NCI-H524 (cell line): Measurements from ENCODE around the gene TMED3.

ENCODE experiments used
- DNase-seq, 2 experiments: peaks; one replicate each; lab custom pipeline; 2025; lab: John Stamatoyannopoulos, UW

The TMED3 gene

DNA sequence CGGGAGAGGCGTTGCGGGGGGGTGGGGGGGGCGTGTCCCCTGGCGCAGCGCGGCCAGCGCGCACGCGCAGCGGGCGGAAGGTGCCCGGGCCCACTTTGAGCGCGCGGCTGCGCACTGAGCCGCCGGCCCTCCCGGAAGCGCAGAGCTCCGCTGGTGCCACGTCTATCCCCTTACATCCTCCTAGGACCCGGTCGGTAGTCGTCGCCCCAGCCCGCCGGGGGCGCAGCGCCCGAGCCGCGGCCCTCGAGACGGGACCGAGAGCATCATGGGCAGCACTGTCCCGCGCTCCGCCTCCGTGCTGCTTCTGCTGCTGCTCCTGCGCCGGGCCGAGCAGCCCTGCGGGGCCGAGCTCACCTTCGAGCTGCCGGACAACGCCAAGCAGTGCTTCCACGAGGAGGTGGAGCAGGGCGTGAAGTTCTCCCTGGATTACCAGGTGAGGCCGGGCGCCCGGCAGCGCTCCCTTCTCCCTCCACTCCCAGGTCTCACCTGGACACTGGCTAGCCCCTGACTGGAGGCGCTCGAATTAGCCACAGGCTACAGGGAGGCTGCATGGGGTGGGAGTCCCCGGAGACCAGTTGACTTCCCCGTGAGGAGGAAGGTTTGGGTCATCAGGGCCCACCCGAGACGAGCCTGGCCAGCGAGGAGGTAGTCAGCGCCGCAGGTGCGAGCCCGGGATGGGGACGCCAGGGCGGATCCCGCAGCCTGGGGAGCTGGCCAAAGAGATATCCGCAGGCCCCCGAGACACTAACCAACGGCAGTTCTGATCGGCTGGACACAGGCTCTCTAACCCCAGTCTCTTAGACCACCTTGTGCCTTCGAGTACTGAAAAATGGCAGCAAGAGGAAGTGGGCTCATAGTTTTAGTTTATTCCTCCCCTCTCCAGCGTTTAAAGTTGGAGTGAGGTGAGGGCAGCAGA, at the start of gene TMED3:
Gene TMED3 (plus strand): TSS at position 128 of the 916 bp plus-strand sequence. CDS start 138 bp downstream, at position 266.
- peak; percentile 90 to 94 for DNase-seq

DNA sequence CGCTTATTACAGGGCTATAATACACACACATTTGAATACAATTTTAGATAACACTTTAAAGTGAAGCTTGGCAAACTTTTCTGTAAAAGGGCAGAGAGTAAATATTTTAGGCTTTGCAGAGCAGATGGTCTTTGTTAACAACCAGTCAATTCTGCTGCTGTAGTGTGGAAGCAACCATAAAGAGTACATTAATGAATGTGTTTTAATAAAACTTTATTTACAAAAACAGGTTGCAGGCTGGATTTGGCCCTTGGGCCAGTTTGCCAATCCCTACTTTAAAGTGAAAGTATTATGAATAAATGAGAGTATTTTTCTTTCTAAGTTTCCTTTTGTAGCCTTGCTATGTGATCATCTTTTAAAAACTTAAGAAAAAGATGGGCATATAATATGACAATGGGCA, 49.1 kb upstream of the TMED3 start:
- DNase-seq = no peak

DNA sequence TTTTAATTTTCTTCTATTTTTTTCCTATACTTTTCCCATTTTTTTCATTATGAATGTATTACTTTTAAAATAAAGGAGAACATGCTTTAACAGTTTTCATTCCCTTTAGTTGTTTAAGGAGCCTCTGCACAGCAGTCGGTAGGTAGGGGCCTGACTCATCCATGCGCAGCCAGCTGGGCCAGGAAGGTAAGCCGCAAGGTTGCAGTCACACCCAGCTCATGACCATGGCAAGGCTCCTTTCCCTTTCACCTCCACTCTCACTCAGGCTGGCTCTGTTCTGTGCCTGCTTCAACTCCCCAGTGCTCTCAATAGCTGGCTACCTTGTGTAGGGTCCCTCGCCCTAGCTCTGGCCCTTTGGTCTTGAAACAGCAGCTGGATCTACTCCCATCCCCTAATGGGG, 45.7 kb upstream of the TMED3 start:
- DNase-seq = no peak

DNA sequence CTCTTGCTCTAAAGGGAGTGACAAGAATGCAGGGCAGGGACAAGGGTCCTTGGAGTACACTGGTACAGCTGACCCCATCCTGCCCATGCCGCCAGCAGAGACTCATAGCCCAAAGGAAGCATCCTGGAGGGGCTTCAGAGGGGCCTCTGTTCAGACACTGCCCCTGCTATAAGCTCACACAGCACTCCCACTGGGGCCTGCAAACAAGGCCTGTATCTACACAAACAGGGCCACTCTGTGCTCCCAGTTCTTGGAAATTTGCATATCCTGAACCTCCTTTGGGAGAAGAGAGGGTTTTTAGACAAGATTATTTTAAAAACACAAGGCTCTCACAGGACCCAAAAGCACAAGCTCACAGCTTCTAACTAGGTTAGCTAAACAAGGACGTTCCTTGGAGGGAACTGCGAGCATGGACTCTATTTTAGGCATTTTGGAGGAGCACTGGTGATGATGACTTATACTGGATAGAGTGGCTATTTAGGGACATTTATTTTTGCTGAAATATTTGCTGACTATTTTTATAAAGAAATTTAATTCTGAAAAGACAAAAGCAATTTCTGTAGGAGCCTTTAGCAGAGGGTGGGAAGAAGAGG, 44.8 kb upstream of the TMED3 start:
- no peak for DNase-seq

DNA sequence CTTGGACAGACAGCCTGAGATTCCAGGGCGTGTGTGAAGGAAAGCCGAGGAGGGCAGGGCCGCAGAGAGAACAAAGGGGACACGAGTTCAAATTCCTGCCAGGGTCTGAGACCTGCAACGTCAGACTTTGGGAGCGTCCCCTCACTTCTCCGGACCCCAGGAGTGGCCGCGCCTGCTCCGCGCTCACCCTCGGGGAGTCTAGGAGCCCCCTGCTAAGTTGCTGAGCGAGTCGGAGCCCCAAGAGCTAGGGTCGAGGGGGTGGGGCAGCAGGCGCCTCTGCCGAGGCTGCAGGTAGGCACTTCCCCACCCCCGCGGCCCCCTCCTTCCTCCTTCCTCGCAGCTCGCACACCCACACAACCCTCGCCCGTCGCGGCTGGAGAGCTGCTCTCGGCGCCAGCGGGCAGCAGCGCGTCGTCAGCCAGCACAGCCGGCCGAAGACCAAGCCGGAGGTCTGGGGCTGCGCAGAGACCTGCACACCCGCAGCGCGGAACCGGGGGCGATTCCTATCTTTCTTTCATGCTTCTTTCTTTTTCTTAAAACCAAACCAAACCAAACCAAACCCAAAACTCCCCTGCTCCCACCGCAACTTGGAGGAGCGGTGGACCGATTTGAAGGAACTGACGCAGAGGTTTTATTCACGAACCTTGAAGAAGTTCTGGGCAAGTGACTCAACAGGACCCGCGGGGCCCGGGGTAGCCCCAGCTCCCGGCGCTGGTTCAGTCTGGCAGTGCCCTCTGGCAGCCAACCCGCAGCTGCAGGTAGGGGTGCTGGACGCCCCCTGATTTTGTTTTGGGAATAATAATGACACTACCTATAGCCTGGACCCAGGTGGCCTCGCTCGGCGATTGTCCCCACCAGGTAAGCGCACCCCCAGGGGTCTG, 28.3 kb upstream of the TMED3 start, which contains the start of gene ANKRD34C:
Gene ANKRD34C (plus strand): TSS at position 352 of the 881 bp plus-strand sequence. CDS start 10,563 bp downstream, outside the sequence.
- DNase-seq = peak; percentile 23 to 44

DNA sequence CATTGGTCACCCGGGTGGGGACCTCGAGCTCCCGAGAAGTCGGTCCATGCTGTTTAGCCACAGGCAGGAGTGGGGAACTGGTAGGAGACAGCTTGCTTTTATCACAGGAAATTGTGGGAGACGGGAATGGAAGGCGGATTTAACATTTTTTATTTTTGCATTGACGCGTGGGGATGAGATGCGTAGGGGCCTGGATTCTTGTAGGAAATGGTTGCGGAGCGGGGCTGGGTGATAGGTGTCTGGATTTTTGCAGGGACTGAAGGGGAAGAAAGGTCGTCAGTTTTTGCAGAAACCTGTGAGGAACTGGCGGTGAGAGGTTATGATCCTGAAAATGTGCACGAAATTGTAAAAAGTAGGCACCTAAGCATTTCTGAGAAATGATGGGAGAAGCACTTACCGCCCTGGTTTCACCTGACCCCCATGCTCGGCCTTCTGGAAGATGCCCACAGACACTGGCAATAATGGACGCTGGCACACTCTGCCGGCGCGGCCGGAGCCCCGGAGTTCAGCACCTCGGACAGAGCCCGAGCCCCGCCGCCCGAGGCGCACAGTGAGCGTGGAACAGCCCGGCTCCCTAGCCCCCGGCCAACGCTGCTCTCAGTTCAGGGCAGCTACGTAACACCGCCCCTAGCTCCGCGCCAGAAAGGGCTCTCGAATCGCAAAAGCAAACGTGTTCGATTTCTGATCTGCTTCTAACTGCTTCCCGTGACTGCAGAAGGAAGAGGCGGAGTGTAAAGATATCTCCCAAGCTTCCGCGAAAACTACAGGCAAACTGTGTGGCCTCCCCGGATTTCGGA, 27.5 kb upstream of the TMED3 start:
- DNase-seq = peak in 1 of 2 experiments; percentile 40

DNA sequence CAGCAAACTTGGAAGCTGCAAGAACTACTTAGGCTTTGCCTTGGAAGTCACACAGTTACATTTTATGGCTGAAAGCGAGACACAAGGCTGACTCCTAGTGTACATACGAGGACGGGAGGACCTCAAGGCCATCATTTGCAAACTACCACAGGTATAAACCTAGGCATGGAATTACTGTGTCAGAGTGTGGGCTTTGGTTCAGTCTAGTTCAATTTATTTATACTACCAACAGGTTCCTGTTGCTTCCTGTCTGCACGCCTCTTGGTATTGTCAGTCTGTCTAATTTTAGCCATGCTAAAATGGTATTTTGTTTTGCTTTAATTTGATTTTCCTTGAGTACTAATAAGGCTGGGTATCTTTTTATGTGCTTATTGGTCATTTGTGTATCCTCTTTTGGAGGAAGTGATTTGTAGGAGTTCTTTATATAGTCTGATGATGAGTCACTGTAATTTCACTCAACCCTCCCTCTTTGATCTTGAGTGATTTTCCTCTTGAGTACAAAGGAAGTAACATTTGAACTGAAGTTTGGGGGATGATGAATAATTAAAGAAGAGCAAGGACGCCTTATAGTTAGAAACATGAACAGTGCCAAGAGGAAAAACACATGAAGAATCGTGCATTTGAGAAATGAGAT, 20.2 kb upstream of the TMED3 start:
- no peak for DNase-seq

DNA sequence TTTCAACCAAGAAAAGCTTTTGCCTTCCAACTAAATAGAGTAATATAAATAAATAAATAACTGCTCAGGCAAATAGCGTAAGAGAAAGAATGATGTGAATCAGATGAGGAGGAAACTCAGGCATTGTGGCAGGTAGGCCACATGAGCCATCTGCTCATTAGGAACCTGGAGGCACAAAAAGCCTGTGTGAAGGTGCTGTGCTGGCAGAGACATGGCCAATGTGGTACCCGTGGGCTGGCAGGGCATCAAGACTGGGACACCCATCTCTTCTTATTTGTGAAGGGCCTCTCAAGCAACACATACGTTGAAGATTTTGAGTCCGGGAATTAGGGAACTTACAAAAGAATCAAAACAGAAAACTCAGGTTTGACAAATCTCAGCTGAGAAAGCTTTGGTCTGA, 18.9 kb upstream of the TMED3 start:
- no peak for DNase-seq

DNA sequence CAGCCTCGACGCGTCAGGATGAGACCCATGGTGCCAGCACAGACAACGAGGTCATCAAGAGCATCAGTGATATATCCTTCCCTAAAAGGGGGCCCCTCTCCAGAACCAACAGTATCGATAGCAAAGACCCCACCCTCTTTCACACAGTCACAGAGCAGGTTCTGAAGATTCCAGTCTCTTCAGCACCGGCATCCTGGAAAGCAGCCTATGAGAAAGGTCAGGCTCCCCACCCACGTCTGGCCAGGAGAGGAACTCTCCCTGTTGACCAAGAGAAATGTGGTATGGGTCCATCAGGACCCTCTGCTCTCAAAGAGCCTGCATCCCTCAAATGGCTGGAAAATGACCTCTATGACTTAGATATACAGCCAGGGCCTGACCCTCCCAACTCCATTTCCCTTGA, 16.8 kb upstream of the TMED3 start:
- no peak for DNase-seq

DNA sequence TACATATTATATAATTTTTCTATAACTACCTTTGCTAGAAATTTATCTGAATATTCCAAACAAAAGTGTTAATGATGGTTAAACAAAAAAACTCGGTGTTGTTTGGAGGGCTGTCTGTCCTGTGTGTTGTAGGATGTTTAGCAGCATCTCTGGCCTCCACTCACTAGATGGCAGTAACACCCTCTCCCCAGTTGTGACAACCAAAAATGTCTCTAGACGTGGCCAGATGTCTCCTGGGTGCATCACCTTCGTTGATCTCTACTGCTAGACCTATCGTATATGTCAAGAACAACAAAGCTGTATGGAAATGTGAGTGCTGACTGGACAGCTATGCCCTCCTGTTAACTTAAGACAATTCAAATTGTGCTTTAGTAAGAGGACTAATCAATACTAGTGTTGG, 14.3 kb upstream of the TMED3 start:
- DNase-seq = peak; percentile 29 to 43

DNA sequence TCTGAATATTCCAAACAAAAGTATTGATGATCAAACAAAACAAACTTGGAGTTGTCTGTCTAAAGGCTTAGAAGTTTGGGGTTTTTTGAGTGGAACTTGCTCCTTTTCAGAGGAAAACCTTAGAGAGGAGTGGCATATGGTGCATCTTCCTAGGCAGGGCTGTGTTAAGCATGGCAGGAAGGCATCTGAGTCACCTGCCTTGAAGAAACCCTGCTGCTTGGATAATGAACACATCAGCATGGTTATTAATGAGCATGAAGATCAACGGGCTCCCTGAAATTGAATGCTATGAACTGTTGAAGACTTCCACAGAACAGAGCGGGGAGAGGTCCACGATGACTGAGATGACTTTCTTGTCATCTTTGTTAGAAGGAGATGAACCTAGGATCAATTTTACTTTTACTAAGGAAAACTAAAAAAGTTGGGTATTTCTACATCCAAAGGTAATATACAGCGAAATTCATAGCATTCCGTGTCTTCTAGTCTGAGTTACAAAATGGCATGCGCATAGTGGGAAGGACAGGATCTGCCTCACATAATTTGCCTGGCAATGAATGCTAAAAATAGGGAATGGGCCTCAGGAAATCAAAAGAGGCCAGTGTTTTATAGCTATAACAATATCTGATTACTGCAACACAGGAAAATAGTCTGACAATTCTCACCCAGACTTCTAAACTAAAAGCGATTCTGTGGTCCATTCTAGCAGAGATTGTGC, 11.6 kb upstream of the TMED3 start:
- peak in 1 of 2 experiments; percentile 39 for DNase-seq

DNA sequence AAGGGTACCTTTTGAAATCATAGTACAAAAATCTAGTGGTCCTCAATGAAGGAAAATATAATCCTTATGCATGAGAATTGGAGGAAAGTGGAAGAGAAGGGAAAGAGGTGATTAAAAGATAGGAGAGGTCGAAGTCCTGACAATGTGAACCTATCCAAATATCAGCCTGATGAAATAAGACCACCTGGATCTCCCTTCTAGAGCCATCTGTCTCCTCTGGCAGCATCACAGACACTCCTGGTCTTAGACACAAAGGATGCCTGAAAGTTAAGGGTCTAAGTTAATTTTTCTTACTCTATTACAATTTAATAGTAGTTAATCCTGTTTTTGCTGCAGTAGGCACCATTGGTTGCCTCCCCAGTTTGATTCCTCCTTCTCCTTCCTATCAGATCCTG, 11.1 kb upstream of the TMED3 start:
- peak in 1 of 2 experiments; percentile 52 for DNase-seq

DNA sequence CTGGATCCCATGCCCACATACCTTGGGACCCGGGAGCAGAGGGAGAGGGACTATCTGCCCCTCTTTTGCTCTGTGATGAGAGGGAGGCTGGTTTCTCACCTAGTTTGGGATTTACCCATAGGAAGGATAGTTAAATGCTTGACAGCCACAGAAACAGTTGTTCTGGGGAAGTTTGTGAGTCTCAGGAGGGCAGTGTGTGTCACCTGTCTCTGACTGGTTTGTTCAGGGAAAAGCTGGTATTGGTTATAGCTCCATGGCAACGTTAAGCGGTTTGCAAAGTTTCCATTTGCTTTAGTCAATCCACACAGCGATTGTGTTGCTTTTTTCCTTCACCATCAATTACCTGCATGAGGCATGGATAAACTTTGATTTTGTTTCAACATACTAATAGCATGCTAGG, 3.7 kb upstream of the TMED3 start:
- DNase-seq = no peak

DNA sequence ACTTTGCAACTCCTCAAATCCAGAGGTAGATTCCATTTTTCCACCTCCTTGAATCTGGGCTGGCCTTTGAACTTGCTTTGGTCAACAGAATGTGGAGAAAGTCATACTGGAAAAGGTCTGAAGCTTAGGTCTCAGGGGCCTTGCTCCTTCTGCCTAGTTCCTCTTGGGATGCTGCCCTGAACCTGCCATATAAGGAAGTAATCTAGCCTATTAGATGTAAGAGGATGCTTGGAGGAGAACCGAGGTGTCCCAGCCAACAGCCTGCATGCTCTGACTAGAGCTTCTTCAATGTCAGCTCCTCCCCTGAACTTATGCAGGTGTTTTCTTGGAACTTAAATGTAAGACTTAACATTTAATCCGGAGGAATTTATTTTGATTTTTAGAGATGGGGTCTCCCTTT, 2.0 kb upstream of the TMED3 start:
- peak in 1 of 2 experiments; percentile 35 for DNase-seq

DNA sequence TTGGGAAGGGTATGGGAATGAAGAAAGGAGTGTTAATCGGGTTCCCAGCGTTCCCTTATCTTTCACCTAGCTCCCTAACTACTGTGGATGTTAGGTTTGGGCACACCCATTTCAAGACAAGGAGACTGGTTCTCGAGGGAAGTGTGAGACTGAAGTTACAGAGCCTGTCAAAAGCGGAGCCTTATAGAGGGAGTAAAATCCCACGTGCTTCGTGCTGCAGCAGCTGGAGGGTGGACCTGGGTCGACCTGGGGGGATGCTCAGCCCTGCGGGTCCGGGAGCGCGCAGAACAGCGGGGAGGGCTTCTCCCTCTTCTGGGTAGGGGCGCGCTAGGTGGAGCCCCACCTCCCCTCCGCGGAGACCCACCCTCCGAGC, 314 bp upstream of the TMED3 start:
- peak in 1 of 2 experiments; percentile 88 for DNase-seq

DNA sequence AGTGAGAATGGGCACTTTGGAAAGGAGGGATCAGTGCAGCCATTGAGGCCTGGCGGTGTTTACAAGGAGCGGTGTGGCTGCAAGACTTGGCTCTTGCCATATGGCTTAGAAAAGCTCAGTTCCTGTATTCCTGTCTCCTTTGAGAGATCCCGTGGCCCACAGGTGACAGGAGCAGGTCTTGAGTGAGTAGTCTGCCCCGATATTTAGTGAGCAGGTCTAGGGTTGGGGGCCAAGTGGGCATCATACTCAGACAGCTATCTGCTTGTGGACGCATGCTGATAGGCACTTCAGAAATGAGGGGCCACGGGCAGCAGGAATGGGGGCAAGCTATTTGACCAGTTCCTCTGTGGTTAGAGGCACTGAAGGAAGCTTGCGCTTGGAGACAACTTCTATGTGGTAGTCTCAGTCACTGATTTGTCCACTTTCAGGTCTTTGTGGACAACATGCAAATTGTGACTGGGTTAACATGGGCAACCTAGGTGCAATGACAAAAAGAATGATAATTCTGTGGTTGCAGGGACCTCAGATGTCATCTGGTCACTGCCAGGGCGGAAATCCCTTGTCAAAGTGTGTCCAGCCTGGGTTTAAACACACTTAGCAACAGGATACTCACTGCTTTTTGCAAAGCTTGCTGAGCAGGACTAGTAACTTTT, 1.1 kb downstream of the TMED3 start:
- DNase-seq = peak in 1 of 2 experiments; percentile 35

DNA sequence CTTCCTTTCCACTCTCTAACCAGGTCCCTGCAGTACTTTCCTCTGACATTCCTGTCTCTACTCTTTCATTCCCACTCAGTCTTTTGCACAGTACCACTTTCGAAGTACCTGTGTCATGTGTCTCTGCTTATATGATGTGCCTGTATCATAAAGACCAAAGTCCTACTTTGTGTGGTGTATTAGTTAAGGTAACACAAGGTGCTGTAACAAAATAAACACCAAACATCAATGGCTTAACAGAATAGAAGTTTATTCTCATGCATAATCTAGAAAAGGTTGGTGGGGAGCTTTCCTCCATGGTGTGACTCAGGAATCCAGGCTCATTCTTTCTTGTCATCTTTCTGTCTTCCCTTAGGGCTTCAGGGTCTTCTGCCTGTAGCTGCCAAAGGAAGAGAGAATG, 3.3 kb downstream of the TMED3 start:
- no peak for DNase-seq

DNA sequence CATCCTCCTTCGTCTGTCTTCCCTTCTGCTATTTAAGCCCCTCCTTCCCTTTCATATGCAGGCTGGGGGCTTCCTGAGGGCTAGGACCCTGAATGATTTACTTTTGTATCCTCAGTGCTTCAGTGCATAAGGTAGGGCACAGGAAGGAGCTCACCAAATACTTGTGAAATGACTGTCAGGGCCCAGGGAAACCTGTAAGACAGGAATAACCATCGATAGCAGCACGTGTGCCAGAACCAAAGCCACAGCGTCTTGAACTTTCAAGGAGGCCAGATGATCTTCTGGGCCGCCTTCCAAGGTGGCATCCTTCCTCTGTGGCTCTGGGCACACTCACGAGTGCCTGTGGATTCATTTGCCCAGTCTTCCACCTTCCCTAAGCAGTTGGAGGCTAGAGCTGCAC, 3.9 kb downstream of the TMED3 start:
- no peak for DNase-seq

DNA sequence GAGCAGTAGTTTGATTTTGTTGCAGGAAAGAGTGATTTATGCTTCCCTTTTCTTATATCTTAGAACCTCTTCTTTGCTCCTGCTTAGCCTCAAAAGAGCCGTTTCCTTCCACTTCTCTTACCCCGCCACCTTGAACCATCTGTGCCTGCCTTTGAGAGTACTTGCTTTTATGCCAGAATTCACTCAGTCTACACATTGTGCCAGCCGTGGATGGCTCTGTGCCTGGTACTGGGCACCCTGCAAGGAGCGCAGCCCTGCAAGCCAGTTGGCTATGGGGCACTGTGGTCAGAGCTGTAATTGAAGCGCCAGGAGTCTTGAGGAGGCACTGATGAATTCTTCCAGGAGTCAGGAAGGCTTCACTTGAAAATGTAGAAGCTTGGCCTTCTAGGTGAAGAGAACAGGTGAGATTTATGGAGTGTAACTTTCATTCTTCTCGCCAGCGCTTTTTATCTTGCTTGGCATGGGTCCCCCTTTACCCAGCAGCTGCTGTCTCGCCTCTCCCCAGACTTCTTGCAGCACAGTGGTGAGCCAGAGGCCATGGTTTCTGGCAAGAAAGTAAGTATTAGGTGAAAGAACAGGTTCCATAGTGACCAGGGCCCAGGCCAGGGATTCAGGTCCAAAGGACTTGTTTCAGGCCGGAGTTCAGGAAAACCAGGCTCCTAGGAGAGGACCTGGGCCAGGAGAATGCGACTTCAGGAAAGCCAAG, 4.9 kb downstream of the TMED3 start:
- no peak for DNase-seq
